Right ventricle myocardium superior (tissue), 1 donor: ENCODE data around the gene NAXD. TPM values are rescaled to one million over a fixed set of nuclear protein-coding genes. Genes with fewer than 3 reads are reported as not detected.

Experiments used
- ATAC-seq: fragments of 200-7000 bp; cut with Tn5 transposase; one replicate; pipeline ENCODE4 v1.9.1; 2020; ENCODE audit warnings: mild to moderate bottlenecking; ENCODE audit not compliant: poor library complexity
- DNase-seq: peaks from one replicate; pipeline ENCODE4 v3.0.0-alpha.2; 2020
- intact Hi-C: fragments of 100-400 bp; cut with DNase I; formaldehyde crosslinking; loops from one replicate; pipeline ENCODE4 v1.11.2; 2022
- total RNA-seq: library from RNA; stranded (reverse); fragmentation: NEBNext Ultra II Directional; extraction: Animal tissue kit (Norgen Biotek cat#: 25700); gene quantifications from one replicate; pipeline ENCODE4 v1.2.1, GENCODE V29; 2021
- donor health status: DM: no; HTN: yes; CAD: no; lungs with severe emphysema.

NAXD gene
- total RNA-seq, 1 donor from 2014 or later = 27.6 TPM

GRCh38 chr13:110638814-110639806 lies 23.8 kb downstream of the NAXD start:
- intact Hi-C loops = no loop called here

GRCh38 chr13:110639935-110640334 lies 24.6 kb downstream of the NAXD start:
- ATAC-seq (no peak), DNase-seq (no peak)
- intact Hi-C loops = no loop called here

More at GRCh38 chr13:110638814-110639806, 23.8 kb downstream of the NAXD start:
- ATAC-seq = no peak
- DNase-seq = no peak

GRCh38 chr13:110640591-110641029 lies 25.3 kb downstream of the NAXD start:
- peak; percentile 71 for ATAC-seq
- intact Hi-C loops = no loop called here
- DNase-seq = peak; percentile 75

GRCh38 chr13:110641055-110642015 lies 26.0 kb downstream of the NAXD start:
- ATAC-seq (peak; percentile 17), DNase-seq (no peak)
- intact Hi-C loops = no loop called here

DNA sequence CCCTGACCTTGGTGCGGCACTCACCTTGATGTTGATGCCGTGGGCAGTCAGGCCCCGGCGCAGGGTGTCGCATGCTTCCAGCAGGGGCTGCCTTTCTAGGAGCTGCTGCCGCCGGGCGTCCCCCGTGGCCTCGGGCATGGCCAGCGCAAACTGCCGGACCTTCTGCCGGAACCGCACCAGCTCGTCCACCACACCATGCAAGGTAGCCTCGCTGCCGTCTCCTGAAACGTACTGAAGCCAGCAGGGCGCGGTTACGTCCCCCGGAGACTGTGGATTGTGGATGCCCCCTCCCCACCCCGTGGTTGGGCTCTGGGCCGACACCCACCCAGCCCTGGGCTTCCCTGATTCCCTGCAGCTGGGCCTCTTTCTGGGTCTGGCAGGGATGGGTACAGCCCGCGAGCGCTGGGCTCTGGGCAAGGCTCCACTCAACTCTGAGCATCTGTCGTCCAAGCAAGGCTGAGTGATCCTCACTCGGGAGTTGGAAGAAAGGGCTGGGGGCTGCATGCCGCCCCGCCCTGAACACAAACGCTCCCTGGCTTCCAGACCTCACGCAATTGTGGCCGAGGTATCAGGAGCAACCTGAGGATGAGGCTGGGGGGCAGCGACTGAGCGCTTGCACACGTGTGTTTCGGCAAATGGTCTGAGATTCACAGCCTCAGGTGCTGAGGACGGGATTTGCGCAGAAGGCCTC lies 27.1 kb downstream of the NAXD start:
- no peak for ATAC-seq
- intact Hi-C loops = no loop called here
- no peak for DNase-seq

GRCh38 chr13:110643324-110643723 lies 28.0 kb downstream of the NAXD start:
- intact Hi-C loops = no loop called here
- DNase-seq = no peak
- no peak for ATAC-seq

- intact Hi-C loops = no loop called here
- no peak for DNase-seq
- no peak for ATAC-seq
Observed at GRCh38 chr13:110643768-110644421, 28.6 kb downstream of the NAXD start.

GRCh38 chr13:110644892-110645521 lies 29.7 kb downstream of the NAXD start:
- peak; percentile 77 for DNase-seq
- intact Hi-C loops = no loop called here
- peak; percentile 78 for ATAC-seq

- intact Hi-C loops = no loop called here
- no peak for DNase-seq
- no peak for ATAC-seq
Observed at GRCh38 chr13:110645750-110646149, 30.4 kb downstream of the NAXD start.

- intact Hi-C loops = no loop called here
Observed at GRCh38 chr13:110646442-110647364, 31.4 kb downstream of the NAXD start.

GRCh38 chr13:110647365-110647737 lies 32.0 kb downstream of the NAXD start:
- intact Hi-C loops = no loop called here
- DNase-seq = no peak
- no peak for ATAC-seq

More at GRCh38 chr13:110646442-110647364, 31.4 kb downstream of the NAXD start:
- no peak for ATAC-seq
- DNase-seq = no peak

- ATAC-seq (no peak), DNase-seq (no peak)
- intact Hi-C loops = no loop called here
Observed at GRCh38 chr13:110648146-110648819, 32.9 kb downstream of the NAXD start.

GRCh38 chr13:110648848-110649421 lies 33.6 kb downstream of the NAXD start:
- DNase-seq (no peak), ATAC-seq (no peak)
- intact Hi-C loops = no loop called here

DNA sequence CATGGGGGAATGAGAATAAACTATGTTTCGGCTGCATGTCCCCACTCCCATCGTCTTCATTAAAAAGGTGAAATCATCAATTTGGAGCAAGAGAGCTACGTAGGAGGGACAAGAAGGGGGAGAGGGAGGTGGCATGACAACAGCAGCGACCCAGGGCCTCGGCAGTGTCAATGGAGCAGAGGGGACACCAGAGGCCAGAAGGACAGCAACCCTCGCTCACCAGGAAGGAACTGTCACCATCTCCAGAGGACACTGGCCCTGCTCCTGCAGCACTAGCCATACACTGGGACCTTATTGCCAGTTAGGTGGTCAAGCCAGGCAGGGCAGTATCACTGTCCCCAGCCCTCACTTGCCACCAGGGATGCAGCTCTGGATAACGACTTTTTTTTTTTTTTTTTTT lies 34.2 kb downstream of the NAXD start:
- DNase-seq (no peak), ATAC-seq (no peak)
- intact Hi-C loops = no loop called here

- ATAC-seq (no peak), DNase-seq (no peak)
- intact Hi-C loops = no loop called here
Observed at GRCh38 chr13:110650436-110650835, 35.1 kb downstream of the NAXD start.

DNA sequence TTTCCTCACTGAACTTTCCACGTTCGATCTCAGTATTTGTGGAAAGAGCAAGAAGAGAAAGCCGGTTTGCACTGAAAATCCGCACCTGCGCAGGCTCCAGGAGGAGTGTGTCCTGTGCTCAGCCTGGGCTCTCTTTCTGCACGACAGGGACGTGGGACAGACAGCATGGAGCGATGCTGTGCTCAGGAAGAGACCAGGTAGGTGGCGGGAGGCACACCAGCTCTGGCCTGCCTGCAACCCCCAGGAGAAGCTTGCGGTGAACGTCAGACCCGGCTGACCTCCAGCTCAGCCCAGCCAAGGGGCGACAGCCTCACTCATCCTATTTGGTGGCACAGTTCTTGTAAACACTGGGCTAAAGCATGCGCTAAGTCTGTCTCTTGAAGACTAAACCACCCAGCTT lies 35.9 kb downstream of the NAXD start:
- intact Hi-C loops = no loop called here
- ATAC-seq = no peak
- DNase-seq = no peak
